ENCODE results near the gene AMOTL2.

DNA sequence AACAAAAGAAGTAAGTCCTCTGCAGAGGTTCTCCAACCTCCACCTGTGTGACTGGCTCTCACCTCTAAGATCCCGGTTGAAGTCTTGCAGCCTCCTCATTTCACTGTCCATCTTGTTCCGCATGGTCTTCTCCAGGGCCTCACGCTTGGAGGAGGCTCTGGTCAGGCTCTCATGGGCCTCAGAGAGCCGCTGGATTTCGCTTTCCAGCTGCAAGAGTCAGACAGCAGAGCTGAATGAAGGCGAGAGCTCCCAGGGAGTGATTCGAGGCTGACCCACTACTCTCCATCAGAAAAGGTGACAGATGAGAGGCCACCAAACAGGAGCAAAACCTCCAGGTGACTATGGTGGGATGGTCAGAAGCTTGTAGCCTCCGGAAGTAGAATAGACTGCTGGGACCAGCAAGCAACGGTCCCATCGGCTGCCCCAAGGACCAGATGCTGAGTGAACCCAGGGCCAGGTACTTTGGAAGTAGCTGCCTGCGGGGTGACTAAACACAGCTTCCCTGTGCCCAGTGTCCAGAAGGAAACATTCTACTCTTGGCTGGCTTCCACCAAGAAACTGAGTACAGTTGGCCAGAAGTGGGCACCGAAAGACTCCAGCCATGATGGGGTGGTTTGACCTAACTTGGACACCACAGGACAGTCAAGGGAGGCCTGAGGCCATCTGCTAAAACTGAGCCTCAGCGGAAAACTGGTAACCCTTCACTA, 7.9 kb downstream of the AMOTL2 start:
- TF ChIP-seq, protein P1, sequence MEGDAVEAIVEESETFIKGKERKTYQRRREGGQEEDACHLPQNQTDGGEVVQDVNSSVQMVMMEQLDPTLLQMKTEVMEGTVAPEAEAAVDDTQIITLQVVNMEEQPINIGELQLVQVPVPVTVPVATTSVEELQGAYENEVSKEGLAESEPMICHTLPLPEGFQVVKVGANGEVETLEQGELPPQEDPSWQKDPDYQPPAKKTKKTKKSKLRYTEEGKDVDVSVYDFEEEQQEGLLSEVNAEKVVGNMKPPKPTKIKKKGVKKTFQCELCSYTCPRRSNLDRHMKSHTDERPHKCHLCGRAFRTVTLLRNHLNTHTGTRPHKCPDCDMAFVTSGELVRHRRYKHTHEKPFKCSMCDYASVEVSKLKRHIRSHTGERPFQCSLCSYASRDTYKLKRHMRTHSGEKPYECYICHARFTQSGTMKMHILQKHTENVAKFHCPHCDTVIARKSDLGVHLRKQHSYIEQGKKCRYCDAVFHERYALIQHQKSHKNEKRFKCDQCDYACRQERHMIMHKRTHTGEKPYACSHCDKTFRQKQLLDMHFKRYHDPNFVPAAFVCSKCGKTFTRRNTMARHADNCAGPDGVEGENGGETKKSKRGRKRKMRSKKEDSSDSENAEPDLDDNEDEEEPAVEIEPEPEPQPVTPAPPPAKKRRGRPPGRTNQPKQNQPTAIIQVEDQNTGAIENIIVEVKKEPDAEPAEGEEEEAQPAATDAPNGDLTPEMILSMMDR (IDR thresholded peaks at IDR 0.05): no peak
- no peak for TF ChIP-seq POLR2A (IDR thresholded peaks at IDR 0.05)
